Left ventricle myocardium superior (tissue), 1 donor: ENCODE results near the gene GALNT10. TPM values are rescaled to one million over a fixed set of nuclear protein-coding genes. Genes with fewer than 3 reads are reported as not detected.

Source experiments
- ATAC-seq: fragments of 200-7000 bp; cut with Tn5 transposase; one replicate; pipeline ENCODE4 v1.9.1; 2020; ENCODE audit warnings: mild to moderate bottlenecking, moderate library complexity
- DNase-seq: peaks from one replicate; pipeline ENCODE4 v3.0.0-alpha.2; 2020
- intact Hi-C: fragments of 100-400 bp; cut with micrococcal nuclease; formaldehyde crosslinking; loops from one replicate; pipeline ENCODE4 v1.11.0; 2022
- total RNA-seq: library from RNA; stranded (reverse); fragmentation: NEBNext Ultra II Directional; extraction: Animal tissue kit (Norgen Biotek cat#: 25700); gene quantifications from one replicate; pipeline ENCODE4 v1.2.1, GENCODE V29; 2021
- donor health status: DM: no; HTN: yes; CAD: no; lungs with severe emphysema.

GALNT10 gene
- total RNA-seq, 1 donor from 2014 or later, result 10.9 TPM

DNA sequence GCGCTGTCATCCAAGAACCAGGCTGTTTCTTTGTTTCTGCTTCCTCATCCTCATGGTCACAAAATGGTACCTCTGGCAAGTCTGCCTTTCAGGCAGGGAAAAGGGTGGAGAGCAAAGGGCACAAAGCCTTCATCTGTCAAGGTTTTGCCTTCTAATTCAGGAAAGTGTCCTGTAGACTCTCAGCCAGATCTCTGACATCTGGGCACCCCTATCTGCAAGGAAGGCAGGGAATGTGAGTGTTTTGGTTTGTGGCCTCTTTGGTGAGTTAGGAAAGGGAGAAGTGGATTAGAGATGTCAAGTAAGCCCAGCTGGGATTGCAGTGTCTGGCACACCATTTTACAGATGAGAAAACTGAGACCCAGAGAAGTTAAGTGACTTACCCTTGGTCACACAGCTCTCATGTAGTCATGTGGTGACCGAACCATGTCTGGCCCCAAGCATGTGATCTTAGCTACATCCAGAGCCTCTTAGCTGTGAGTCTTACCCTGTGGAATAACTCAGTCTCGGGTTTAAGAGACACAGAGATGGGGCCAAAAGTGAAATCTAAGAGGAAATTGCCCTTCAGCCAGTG, 139.6 kb downstream of the GALNT10 start:
- intact Hi-C loops, result no loop called here
- ATAC-seq (no peak), DNase-seq (no peak)

DNA sequence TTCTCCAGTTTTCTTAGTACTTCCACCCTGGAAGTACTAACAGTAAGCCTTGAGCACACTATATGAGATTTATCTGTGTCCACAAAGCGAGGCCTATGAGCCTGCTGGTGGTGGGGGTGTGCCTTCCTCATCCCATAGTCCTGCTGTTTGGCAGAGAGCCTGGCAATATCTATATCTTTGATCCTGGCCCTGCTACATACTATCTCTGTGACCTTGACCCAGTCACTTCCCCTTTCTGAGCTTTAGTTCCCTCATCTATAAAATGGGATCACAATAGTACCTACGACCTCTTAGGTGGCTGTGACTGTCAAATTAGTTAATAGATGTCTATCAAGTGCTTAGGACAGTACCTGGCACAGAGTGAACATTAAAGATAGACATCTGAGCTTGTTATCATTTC, 140.7 kb downstream of the GALNT10 start:
- no peak for DNase-seq
- intact Hi-C loops, result no loop called here
- ATAC-seq, result no peak

GRCh38 chr5:154331924-154332323, 141.4 kb downstream of the GALNT10 start:
- ATAC-seq, result no peak
- intact Hi-C loops, result no loop called here
- no peak for DNase-seq

DNA sequence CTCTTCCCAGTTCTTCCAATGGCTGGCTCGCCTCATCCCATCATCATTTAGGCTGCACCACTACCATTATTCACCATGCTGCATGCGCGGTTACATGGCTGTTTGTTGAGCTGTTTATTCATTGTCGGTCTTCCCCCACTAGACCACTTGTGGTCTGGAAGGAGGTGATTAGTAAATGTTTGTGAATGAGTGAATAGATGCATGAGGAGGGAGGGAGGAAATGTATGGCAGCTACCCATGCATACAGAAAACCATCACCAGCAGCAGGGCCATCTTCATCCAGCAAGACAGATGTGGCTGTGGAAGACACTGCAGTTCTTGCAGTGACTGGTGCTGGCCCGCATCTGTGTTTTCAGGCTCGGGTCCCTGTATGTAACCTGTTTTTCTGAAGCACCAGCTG, 141.9 kb downstream of the GALNT10 start:
- no peak for ATAC-seq
- intact Hi-C loops, result no loop called here

GRCh38 chr5:154333016-154333415, 142.5 kb downstream of the GALNT10 start:
- no peak for ATAC-seq
- intact Hi-C loops, result no loop called here
- DNase-seq, result no peak

More for the DNA sequence above, 141.9 kb downstream of the GALNT10 start:
- no peak for DNase-seq

GRCh38 chr5:154334406-154335064, 144.0 kb downstream of the GALNT10 start:
- intact Hi-C loops, result no loop called here
- peak; percentile 45 for ATAC-seq
- no peak for DNase-seq

GRCh38 chr5:154335065-154335448, 144.5 kb downstream of the GALNT10 start:
- DNase-seq (no peak), ATAC-seq (no peak)
- intact Hi-C loops, result no loop called here

DNA sequence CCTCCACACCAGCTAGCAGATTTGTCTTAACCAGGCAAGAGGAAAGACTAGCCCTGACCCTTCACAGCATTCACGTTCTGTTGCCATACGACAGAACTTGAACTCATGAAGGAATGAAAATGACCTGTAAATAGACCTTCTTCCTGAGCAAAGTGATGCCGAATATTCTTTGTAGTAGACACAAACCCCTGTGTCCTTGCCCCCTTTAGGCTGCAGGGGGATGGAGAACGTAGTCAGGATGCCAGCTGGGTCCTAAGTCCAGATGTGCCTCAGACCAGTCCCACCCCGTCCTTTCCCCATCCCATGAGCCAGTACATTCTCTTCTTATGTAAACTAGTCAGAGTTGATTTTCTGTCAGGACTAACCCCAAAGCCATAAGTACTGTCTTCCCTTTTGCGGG, 151.1 kb downstream of the GALNT10 start:
- no peak for DNase-seq
- ATAC-seq, result no peak
- intact Hi-C loops, result no loop called here

GRCh38 chr5:154342211-154342610, 151.7 kb downstream of the GALNT10 start:
- no peak for ATAC-seq
- intact Hi-C loops, result no loop called here
- DNase-seq, result no peak

GRCh38 chr5:154342963-154343362, 152.4 kb downstream of the GALNT10 start:
- ATAC-seq (no peak), DNase-seq (no peak)
- intact Hi-C loops, result no loop called here

GRCh38 chr5:154344461-154344860, 153.9 kb downstream of the GALNT10 start:
- intact Hi-C loops, result no loop called here
- ATAC-seq, result no peak
- DNase-seq, result no peak

DNA sequence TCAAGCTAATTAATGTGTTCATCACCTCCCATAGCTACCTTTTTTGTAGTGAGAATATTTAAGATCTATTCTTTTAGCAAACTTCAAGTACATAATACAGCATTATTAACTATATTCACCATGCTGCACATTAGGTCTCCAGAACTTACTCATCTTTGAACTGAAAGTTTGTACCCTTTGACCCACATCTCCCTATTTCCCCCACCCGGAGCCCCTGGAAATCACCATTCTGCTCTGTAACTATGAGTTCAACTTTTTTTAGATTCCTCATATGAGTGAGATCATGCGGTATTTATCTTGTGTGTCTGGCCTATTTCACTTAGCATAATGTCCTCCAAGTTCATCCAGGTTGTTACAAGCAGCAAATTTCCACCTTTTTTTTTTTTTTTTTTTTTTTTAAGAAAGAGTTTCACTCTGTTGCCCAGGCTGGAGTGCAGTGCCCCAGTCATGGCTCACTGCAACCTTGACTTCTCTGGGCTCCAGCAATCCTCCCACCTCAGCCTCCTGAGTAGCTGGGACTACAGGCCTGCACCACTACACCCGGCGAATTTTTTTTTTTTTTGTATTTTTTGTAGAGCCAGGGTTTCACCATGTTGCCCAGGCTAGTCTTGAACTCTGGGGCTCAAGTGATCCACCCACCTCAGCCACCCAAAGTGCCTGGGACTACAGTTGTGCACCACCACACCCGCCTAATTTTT, 154.9 kb downstream of the GALNT10 start:
- ATAC-seq, result no peak
- no peak for DNase-seq
- intact Hi-C loops, result no loop called here

- intact Hi-C loops, result no loop called here
- ATAC-seq, result no peak
Observed at GRCh38 chr5:154346427-154346826, 155.9 kb downstream of the GALNT10 start.

GRCh38 chr5:154349626-154350264, 159.2 kb downstream of the GALNT10 start:
- no peak for ATAC-seq
- DNase-seq, result no peak
- intact Hi-C loops, result no loop called here

More at GRCh38 chr5:154346427-154346826, 155.9 kb downstream of the GALNT10 start:
- no peak for DNase-seq

DNA sequence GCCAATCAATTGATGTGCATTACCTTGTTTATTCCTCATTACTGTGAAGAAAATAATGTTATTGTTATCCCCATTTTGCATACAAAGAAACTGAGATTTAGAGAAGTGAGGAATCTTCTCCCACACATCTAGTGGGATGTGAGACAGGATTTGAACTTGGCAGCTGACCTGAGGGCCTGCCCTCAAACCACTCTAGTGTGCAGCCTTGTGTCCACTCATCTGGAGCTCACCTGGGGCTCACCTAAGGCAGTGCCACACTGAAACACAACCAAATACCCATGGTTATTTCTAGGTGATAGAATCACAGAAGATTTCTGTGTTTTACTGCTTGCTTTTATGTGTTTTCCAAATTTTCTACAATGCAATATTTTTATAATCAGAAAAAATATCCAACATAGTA, 160.6 kb downstream of the GALNT10 start:
- intact Hi-C loops, result no loop called here
- DNase-seq (no peak), ATAC-seq (no peak)

- no peak for ATAC-seq
- intact Hi-C loops, result no loop called here
- DNase-seq, result no peak
Observed at GRCh38 chr5:154351566-154351965, 161.0 kb downstream of the GALNT10 start.

DNA sequence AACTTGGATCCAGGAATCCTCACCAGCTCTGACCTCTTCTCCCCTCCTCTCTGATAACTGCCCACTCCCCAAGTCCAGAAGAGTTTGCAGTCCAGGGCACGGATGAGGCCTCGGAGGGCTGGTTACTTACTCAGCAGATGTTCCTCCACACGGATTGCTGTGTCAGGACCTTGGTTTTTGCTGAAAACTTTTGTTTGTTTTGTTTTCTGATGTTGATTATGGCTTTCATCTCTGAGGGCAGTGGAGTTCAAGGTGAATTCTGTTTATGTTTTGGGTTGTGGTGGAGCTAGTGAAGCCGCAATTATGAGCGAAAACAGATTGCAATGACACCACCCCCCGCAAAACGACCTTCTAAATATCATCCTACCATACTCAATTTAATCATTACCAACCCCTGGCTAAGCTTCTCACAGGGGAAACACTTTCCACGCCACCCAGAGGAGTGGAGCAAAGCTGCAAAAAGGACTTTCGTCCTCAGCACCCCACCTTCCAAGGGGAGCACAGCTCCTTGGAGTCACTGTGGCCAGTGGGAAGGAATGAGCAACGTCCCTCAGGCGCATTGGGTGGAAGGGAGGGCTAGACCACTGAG, 162.5 kb downstream of the GALNT10 start:
- intact Hi-C loops, result no loop called here
- ATAC-seq (no peak), DNase-seq (no peak)

DNA sequence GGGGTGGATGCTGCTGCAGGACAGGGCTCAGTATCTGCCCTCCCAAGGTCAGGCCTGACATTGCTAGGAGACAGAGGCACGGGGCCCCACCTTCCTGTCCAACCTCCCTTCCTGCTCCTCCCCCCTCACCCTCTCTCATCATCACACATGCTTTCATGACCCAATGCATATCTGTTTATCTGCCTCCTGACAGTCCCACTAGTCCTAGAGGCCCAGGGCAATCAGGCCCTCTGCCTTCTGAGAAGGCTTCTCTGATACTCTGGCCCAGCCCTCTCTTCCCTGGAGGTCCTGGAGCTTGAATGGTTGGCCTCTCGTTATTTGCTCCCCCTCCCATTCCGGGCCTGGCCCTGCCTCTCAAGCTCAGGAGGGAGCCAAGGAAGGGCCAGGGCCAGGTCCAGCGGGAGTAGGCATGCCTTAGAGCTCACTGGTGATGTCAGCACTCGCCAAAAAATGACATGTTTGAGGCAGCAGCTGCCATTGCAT, 164.6 kb downstream of the GALNT10 start:
- ATAC-seq (peak; percentile 91), DNase-seq (peak; percentile 72)
- intact Hi-C loops, result no loop called here

GRCh38 chr5:154356020-154356655, 165.6 kb downstream of the GALNT10 start:
- intact Hi-C loops, result no loop called here
- ATAC-seq, result peak; percentile 39
- no peak for DNase-seq
